Memory B cell (primary cell): ENCODE results near the gene VGF.
"Not testable (repeated sequence)": the region's sequence is repeated elsewhere in the genome, so short reads cannot be mapped to it uniquely, and the experiment has no call there.

ENCODE experiments used
- ATAC-seq: fragments of 150-1000 bp; cut with Tn5 transposase; 2 replicates; pipeline ENCODE4 v1.10.0; 2021; ENCODE audit warnings: low read depth, mild to moderate bottlenecking, moderate library complexity
- DNase-seq, 2 donors: peaks; one replicate each; pipeline ENCODE4 v3.0.0; 2022; ENCODE audit warnings: low spot score in 2 of 2
- H3K27ac Mint-ChIP-seq: one replicate; pipeline ENCODE4 v1.8.0; 2022; ENCODE audit warnings: mild to moderate bottlenecking, moderate library complexity, mixed read lengths
- H3K27me3 Mint-ChIP-seq: one replicate; pipeline ENCODE4 v1.8.0; 2022; ENCODE audit warnings: mixed read lengths
- H3K36me3 Mint-ChIP-seq: one replicate; pipeline ENCODE4 v1.8.0; 2022; ENCODE audit warnings: mild to moderate bottlenecking, mixed read lengths
- H3K4me1 Mint-ChIP-seq: one replicate; pipeline ENCODE4 v1.8.0; 2022; ENCODE audit warnings: mixed read lengths
- H3K4me3 Mint-ChIP-seq: one replicate; pipeline ENCODE4 v1.8.0; 2022; ENCODE audit warnings: mild to moderate bottlenecking, moderate library complexity, mixed read lengths
- H3K9me3 Mint-ChIP-seq: one replicate; pipeline ENCODE4 v1.8.0; 2022; ENCODE audit warnings: mixed read lengths

The VGF gene

GRCh38 chr7:101127460-101128039 is 37.8 kb downstream of the VGF start:
- H3K27ac Mint-ChIP-seq = no peak overlapping the region
- no peak overlapping the region for H3K4me3 Mint-ChIP-seq
- H3K9me3 Mint-ChIP-seq = no peaks in the 10 kb centered on the region
- H3K27me3 Mint-ChIP-seq = peaks cover 26% of the 10 kb centered on the region
- no peaks in the 10 kb centered on the region for H3K36me3 Mint-ChIP-seq
- ATAC-seq (no peak), DNase-seq (no peak)
- H3K4me1 Mint-ChIP-seq = peaks cover 24% of the 10 kb centered on the region

DNA sequence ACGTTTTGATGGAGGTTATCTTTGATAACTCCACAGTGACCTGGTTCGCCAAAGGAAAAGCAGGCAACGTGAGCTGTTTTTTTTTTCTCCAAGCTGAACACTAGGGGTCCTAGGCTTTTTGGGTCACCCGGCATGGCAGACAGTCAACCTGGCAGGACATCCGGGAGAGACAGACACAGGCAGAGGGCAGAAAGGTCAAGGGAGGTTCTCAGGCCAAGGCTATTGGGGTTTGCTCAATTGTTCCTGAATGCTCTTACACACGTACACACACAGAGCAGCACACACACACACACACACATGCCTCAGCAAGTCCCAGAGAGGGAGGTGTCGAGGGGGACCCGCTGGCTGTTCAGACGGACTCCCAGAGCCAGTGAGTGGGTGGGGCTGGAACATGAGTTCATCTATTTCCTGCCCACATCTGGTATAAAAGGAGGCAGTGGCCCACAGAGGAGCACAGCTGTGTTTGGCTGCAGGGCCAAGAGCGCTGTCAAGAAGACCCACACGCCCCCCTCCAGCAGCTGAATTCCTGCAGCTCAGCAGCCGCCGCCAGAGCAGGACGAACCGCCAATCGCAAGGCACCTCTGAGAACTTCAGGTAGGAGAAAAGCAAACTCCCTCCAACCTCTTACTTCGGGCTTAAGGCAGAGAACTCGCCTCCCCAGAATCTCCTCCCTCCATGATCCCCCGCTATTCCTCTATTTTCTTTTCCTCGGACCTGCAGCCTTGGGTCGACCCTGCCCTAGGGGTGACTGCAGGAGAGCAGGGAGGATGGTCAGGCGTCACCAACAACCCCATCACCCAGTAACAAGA is 38.5 kb downstream of the VGF start, which contains the start of gene SERPINE1:
Gene SERPINE1 (plus strand): TSS at position 454 of the 809 bp plus-strand sequence. CDS start 1,290 bp downstream, outside the sequence.
- Mint-ChIP-seq H3K36me3 (no peaks in the 10 kb centered on the region), H3K27me3 (peaks cover 26% of the 10 kb centered on the region), H3K27ac (peak within 1 kb of the TSS; percentile 49), H3K4me1 (peaks cover 29% of the 10 kb centered on the region), H3K9me3 (no peaks in the 10 kb centered on the region), H3K4me3 (peak within 1 kb of the TSS; percentile 45)
- peak; percentile 62 for ATAC-seq
- peak in 1 of 2 donors; percentile 16 for DNase-seq

DNA sequence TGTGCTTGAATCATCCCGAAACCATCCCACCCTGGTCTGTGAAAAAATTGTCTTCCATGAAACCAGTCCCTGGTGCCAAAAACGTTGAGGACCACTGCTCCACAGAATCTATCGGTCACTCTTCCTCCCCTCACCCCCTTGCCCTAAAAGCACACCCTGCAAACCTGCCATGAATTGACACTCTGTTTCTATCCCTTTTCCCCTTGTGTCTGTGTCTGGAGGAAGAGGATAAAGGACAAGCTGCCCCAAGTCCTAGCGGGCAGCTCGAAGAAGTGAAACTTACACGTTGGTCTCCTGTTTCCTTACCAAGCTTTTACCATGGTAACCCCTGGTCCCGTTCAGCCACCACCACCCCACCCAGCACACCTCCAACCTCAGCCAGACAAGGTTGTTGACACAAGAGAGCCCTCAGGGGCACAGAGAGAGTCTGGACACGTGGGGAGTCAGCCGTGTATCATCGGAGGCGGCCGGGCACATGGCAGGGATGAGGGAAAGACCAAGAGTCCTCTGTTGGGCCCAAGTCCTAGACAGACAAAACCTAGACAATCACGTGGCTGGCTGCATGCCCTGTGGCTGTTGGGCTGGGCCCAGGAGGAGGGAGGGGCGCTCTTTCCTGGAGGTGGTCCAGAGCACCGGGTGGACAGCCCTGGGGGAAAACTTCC is 39.2 kb downstream of the VGF start:
- DNase-seq (no peak), ATAC-seq (peak; percentile 74)
- H3K4me1 Mint-ChIP-seq = peaks cover 32% of the 10 kb centered on the region
- H3K27ac Mint-ChIP-seq = peak overlapping the region; percentile 49
- H3K4me3 Mint-ChIP-seq = peak overlapping the region; percentile 35
- peaks cover 27% of the 10 kb centered on the region for H3K27me3 Mint-ChIP-seq
- H3K36me3 Mint-ChIP-seq = no peaks in the 10 kb centered on the region
- no peaks in the 10 kb centered on the region for H3K9me3 Mint-ChIP-seq

GRCh38 chr7:101124376-101125056 is 40.9 kb downstream of the VGF start:
- Mint-ChIP-seq H3K4me1 (peaks cover 32% of the 10 kb centered on the region), H3K27ac (no peak overlapping the region), H3K27me3 (peaks cover 30% of the 10 kb centered on the region), H3K36me3 (no peaks in the 10 kb centered on the region), H3K9me3 (no peaks in the 10 kb centered on the region), H3K4me3 (no peak overlapping the region)
- ATAC-seq = no peak
- DNase-seq = no peak

- ATAC-seq (no peak), DNase-seq (no peak)
- Mint-ChIP-seq H3K27me3 (peaks cover 30% of the 10 kb centered on the region), H3K36me3 (no peaks in the 10 kb centered on the region), H3K9me3 (no peaks in the 10 kb centered on the region), H3K27ac (no peak overlapping the region), H3K4me1 (peaks cover 32% of the 10 kb centered on the region), H3K4me3 (no peak overlapping the region)
Measured at GRCh38 chr7:101123703-101124068, 41.7 kb downstream of the VGF start.

DNA sequence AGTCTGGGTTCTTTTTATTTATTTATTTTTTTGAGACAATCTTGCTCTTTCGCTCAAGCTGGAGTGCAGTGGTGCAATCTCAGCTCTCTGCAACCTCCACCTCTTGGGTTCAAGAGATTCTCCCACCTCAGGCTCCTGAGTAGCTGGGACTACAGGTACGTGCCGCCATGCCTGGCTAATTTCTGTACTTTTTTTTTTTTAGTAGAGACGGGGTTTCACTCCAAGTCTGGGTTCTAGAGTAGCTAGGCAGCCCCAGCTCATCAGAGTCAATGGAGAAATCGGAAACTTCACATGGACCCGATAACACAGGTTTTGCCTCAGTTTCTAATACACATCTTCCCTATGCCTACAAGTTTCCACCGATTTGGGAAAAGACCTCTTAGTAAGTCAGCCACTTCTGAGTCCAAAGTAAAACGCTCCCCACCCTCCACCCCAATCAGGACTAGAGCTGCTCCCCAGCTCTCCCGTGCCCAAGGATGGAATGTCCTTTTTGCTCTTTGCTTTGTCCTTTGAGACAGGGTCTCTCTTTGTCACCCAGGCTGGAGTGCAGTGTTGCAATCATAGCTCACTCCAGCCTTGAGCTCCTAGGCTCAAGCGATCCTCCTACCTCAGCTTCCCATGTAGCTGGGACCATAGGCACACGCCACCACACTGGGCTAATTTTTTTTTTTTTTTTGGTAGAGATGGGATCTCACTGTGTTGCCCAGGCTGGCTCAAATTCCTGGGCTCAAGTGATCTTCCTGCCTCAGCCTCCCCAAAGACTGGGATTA is 42.3 kb downstream of the VGF start:
- H3K36me3 Mint-ChIP-seq = no peaks in the 10 kb centered on the region
- DNase-seq (no peak), ATAC-seq (no peak)
- peaks cover 31% of the 10 kb centered on the region for H3K4me1 Mint-ChIP-seq
- H3K4me3 Mint-ChIP-seq = no peak overlapping the region
- no peaks in the 10 kb centered on the region for H3K9me3 Mint-ChIP-seq
- no peak overlapping the region for H3K27ac Mint-ChIP-seq
- H3K27me3 Mint-ChIP-seq = peaks cover 32% of the 10 kb centered on the region

DNA sequence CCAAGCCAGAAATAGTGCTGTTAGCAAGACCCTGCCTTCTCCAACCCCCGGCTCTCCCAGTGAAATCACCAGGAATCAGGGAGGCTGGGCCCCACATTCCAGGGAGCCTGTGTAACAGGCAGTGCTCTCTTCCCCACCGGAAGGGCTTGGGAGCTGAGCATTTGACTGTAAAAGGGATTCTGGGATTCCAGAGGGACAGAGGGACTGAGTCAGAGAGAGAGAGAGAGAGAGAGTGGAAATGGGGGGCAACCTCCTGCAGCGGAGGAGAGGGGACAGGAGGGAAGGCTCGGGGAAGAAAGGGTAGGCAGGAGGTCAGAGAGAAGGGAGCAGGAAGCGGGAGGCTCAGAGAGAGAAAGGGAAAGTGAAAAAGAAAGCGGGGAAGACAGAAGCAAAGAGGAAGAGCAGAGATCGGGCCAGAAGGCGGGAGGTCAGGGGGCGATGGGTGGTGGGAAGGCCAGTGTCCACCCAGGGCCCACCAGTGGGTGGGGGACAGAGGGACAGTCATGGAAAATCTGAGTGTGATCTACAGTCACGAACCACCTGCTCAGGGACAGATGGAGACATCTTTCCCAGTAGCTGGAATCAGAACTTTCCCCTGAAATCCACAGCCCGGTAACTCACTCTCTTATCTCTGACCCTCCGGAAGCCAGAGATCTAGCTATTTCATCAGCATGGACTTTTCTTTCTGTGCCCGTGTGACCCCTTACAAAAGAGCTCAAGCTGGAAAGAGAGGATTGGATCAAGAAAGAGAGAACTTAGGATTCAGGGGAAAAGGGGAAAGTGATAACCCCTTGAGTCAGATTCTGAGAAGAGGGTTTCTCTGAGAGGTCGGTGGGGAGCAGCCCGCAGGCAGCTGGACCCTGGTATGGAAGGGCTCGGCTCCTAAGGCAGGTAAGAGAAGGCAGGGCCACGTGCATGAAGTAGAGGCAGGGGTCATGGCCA is 43.1 kb downstream of the VGF start:
- Mint-ChIP-seq H3K27me3 (peaks cover 30% of the 10 kb centered on the region), H3K36me3 (no peaks in the 10 kb centered on the region), H3K27ac (peak overlapping the region; percentile 43), H3K4me3 (peak overlapping the region; percentile 81), H3K9me3 (no peaks in the 10 kb centered on the region), H3K4me1 (peaks cover 24% of the 10 kb centered on the region)
- ATAC-seq (no peak), DNase-seq (no peak)

GRCh38 chr7:101121631-101121990 is 43.8 kb downstream of the VGF start:
- not testable (repeated sequence) for DNase-seq, ATAC-seq, H3K9me3 Mint-ChIP-seq, H3K36me3 Mint-ChIP-seq
- Mint-ChIP-seq H3K4me1 (peaks cover 18% of the 10 kb centered on the region), H3K4me3 (peak overlapping the region; percentile 81), H3K27me3 (peaks cover 31% of the 10 kb centered on the region), H3K27ac (peak overlapping the region; percentile 43)

DNA sequence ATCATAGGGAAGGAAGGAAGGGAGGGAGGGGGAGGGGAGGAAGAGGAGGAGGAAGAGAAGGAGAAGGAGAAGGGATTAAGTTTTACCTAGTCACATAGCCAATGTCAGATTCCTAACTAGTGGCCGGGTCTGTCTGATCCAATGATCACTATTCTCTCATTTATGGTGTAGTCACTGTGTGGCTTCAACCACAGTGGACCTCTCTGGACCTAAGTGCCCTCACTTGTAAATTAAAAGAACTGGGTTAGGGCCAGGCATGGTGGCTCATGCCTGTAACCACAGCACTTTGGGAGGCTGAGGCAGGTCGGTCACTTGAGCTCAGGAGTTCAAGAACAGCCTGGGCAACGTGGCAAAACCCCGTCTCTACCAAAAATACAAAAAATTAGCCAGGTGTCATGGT is 45.1 kb downstream of the VGF start:
- Mint-ChIP-seq H3K4me3 (no peak overlapping the region), H3K27ac (no peak overlapping the region), H3K9me3 (no peaks in the 10 kb centered on the region), H3K27me3 (peaks cover 25% of the 10 kb centered on the region), H3K36me3 (no peaks in the 10 kb centered on the region), H3K4me1 (peaks cover 9% of the 10 kb centered on the region)
- DNase-seq = no peak
- no peak for ATAC-seq

GRCh38 chr7:101119876-101120275 is 45.5 kb downstream of the VGF start:
- ATAC-seq (no peak), DNase-seq (no peak)
- Mint-ChIP-seq H3K27ac (no peak overlapping the region), H3K9me3 (no peaks in the 10 kb centered on the region), H3K4me3 (no peak overlapping the region), H3K36me3 (no peaks in the 10 kb centered on the region), H3K27me3 (peaks cover 26% of the 10 kb centered on the region), H3K4me1 (peaks cover 9% of the 10 kb centered on the region)

DNA sequence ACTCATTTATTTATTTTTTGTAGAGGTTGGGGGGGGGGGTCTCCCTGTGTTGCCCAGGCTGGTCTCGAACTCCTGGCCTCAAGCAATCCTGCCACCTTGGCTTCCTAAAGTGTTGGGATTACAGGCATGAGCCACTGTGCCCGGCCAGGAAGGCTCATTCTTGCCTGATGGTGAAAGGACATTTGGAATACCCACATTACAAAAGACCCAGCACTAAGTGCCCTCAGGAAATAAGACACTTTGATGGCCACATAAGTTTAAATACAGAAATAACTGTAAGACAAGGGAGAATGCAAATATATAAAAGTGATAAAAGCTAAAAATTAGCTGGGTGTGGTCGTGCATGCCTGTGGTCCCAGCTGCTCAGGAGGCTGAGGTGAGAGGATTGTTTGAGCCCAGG is 46.5 kb downstream of the VGF start:
- Mint-ChIP-seq H3K36me3 (no peaks in the 10 kb centered on the region), H3K27me3 (peaks cover 26% of the 10 kb centered on the region), H3K4me3 (no peak overlapping the region)

GRCh38 chr7:101116898-101117297 is 48.5 kb downstream of the VGF start:
- no peak for ATAC-seq
- no peak for DNase-seq
- H3K27me3 Mint-ChIP-seq = peaks cover 23% of the 10 kb centered on the region
- no peaks in the 10 kb centered on the region for H3K36me3 Mint-ChIP-seq
- H3K9me3 Mint-ChIP-seq = no peaks in the 10 kb centered on the region
- H3K4me3 Mint-ChIP-seq = no peak overlapping the region
- peaks cover 4% of the 10 kb centered on the region for H3K4me1 Mint-ChIP-seq
- H3K27ac Mint-ChIP-seq = no peak overlapping the region

More for the DNA sequence above, 46.5 kb downstream of the VGF start:
- Mint-ChIP-seq H3K9me3 (no peaks in the 10 kb centered on the region), H3K27ac (no peak overlapping the region), H3K4me1 (peaks cover 9% of the 10 kb centered on the region)
- ATAC-seq = no peak
- no peak for DNase-seq

GRCh38 chr7:101115215-101115614 is 50.2 kb downstream of the VGF start:
- Mint-ChIP-seq H3K4me1 (no peaks in the 10 kb centered on the region), H3K27ac (no peak overlapping the region), H3K9me3 (no peaks in the 10 kb centered on the region), H3K36me3 (no peaks in the 10 kb centered on the region), H3K27me3 (peaks cover 19% of the 10 kb centered on the region), H3K4me3 (no peak overlapping the region)
- DNase-seq (no peak), ATAC-seq (no peak)
